SK-N-SH (cell line): ENCODE measurements around the gene KRTAP10-2.

ENCODE experiments used
- CTCF ChIP-seq: fragments of 200-600 bp; sonication (generic); IDR thresholded peaks from 2 replicates; pipeline ENCODE4 v1.6.1; 2017; ENCODE audit warnings: antibody characterized with exemption, mild to moderate bottlenecking, moderate library complexity
- EP300 ChIP-seq, 2 experiments: IDR thresholded peaks; 2 replicates each; pipeline versions ENCODE4 v1.4.0 to v1.6.1; 2012; ENCODE audit warnings: borderline replicate concordance in 1 of 2, low read depth in 1 of 2, low read length in 1 of 2
- EZH2phosphoT487 ChIP-seq: fragments of 200-600 bp; sonication (generic); IDR thresholded peaks from 2 replicates; pipeline ENCODE4 v1.6.1; 2017; ENCODE audit warnings: low read depth, mixed run types, mild to moderate bottlenecking, antibody characterized with exemption, moderate library complexity, borderline replicate concordance
- FOSL2 ChIP-seq: IDR thresholded peaks from 2 replicates; pipeline ENCODE4 v1.4.0; 2012; ENCODE audit warnings: low read depth, mild to moderate bottlenecking, moderate library complexity, borderline replicate concordance
- JUND ChIP-seq: IDR thresholded peaks from 2 replicates; pipeline ENCODE4 v1.4.0; 2012
- MAX ChIP-seq: IDR thresholded peaks from 2 replicates; pipeline ENCODE4 v1.4.0; 2012; ENCODE audit warnings: low read depth
- POLR2AphosphoS5 ChIP-seq: IDR thresholded peaks from 2 replicates; pipeline ENCODE4 v1.6.1; 2012; ENCODE audit warnings: low read depth, low read length
- RFX5 ChIP-seq: IDR thresholded peaks from 2 replicates; pipeline ENCODE4 v1.6.1; 2012; ENCODE audit warnings: mild to moderate bottlenecking, improper control_type of control experiment, low read length
- SIN3A ChIP-seq: IDR thresholded peaks from 2 replicates; pipeline ENCODE4 v1.6.1; 2012; ENCODE audit warnings: low read depth, mild to moderate bottlenecking, low read length, moderate library complexity, borderline replicate concordance
- SMC3 ChIP-seq: IDR thresholded peaks from 2 replicates; pipeline ENCODE4 v1.6.1; 2012; ENCODE audit warnings: low read depth, low read length, improper control_type of control experiment
- USF1 ChIP-seq: IDR thresholded peaks from 2 replicates; pipeline ENCODE4 v1.4.0; 2012; ENCODE audit warnings: low read depth, borderline replicate concordance
- YY1 ChIP-seq: IDR thresholded peaks from 2 replicates; pipeline ENCODE4 v1.4.0; 2012; ENCODE audit warnings: low read depth, mild to moderate bottlenecking

- no peak for TF ChIP-seq USF1
- no peak for TF ChIP-seq SIN3A
- no peak for TF ChIP-seq EP300 (IDR thresholded peaks at IDR 0.05; ENCODE audit: borderline replicate concordance in 1 of 2, low read depth in 1 of 2, low read length in 1 of 2)
- no peak for TF ChIP-seq YY1
- TF ChIP-seq MAX: no peak
- no peak for TF ChIP-seq RFX5
- TF ChIP-seq EZH2phosphoT487: no peak
- TF ChIP-seq CTCF: no peak
- TF ChIP-seq FOSL2: no peak
- no peak for TF ChIP-seq SMC3
- TF ChIP-seq POLR2AphosphoS5: no peak
- no peak for TF ChIP-seq JUND
Observed at GRCh38 chr21:44514746-44515358, 36.5 kb downstream of the KRTAP10-2 start.
